Adrenal gland (tissue), 5 donors: ENCODE measurements around the gene C1QTNF12.

Experiments
- CTCF ChIP-seq, 6 experiments: fragments of 450-650 bp in 4 of 6; fragments of 200-600 bp in 2 of 6; sonication (generic) in 1 of 6; IDR thresholded peaks; 1 replicate in 5 of 6; 2 replicates in 1 of 6; pipeline versions ENCODE4 v1.5.1 to v1.8.0; 2016 to 2021; ENCODE audit warnings: antibody characterized with exemption in 6 of 6, mild to moderate bottlenecking in 2 of 6, moderate library complexity in 1 of 6
- POLR2A ChIP-seq, 2 donors: fragments of 450-650 bp; IDR thresholded peaks; one replicate each; pipeline ENCODE4 v1.6.1; 2017; ENCODE audit warnings: antibody characterized with exemption in 2 of 2, mild to moderate bottlenecking in 2 of 2, moderate library complexity in 1 of 2
- donor health status: DM: no; HTN: no; CAD: no.

GRCh38 chr1:1244192-1244811 is 2.2 kb downstream of the C1QTNF12 start:
- TF ChIP-seq POLR2A (IDR thresholded peaks at IDR 0.05) (no peak), CTCF (IDR thresholded peaks at IDR 0.05) (no peak)
